ENCODE measurements around the gene CST7.

DNA sequence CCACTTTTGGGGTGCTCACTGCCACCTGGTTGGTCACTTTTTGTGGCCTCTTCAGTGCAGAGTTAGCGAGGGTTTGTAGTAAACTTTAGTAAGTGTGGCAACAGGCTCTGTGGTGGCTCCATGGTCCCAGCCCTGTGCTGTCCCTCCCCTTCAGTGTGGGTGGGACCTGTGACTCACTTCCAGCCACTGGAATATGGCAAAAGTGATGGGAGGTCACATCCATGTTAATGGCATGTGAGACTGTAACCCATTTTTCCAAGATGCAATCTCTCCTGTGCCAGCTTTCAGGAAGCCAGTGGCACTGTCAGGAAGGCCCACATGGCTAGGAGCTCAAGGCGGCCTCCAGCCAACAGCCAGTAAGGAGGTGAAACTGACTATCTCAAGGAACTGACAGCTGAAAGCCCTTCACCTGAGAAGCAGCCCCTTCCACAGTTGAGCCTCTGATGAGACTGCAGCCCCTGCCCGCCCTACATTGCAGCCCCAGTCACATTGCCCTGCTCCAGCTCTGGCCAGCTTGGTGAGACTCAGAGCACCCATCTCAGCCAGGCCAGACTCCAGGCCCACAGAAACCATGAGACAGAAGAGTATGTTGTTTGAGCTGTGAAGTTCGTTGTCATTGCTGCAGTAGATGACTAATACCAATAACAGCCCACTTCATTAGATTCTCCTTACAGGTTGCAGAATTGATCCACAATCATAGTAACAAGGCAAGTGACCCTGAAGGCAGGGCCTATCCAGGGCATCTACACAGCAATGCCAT lies 13.1 kb upstream of the CST7 start:
- TF ChIP-seq CTCF (IDR thresholded peaks at IDR 0.05) (no peak), POLR2A (IDR thresholded peaks at IDR 0.05) (no peak)

Data from esophagus squamous epithelium (tissue), 4 donors.